ENCODE data around the gene TUBGCP2. TPM values are rescaled to one million over a fixed set of nuclear protein-coding genes. Genes with fewer than 3 reads are reported as not detected.

Gene TUBGCP2
- total RNA-seq, 1 donor from 2014 or later, result 53.2 TPM

GRCh38 chr10:133336118-133336576 is 27.5 kb upstream of the TUBGCP2 start:
- H3K4me1 Mint-ChIP-seq (ENCODE audit: low read depth), result peaks cover 3% of the 10 kb centered on the region
- TF ChIP-seq, protein P1, sequence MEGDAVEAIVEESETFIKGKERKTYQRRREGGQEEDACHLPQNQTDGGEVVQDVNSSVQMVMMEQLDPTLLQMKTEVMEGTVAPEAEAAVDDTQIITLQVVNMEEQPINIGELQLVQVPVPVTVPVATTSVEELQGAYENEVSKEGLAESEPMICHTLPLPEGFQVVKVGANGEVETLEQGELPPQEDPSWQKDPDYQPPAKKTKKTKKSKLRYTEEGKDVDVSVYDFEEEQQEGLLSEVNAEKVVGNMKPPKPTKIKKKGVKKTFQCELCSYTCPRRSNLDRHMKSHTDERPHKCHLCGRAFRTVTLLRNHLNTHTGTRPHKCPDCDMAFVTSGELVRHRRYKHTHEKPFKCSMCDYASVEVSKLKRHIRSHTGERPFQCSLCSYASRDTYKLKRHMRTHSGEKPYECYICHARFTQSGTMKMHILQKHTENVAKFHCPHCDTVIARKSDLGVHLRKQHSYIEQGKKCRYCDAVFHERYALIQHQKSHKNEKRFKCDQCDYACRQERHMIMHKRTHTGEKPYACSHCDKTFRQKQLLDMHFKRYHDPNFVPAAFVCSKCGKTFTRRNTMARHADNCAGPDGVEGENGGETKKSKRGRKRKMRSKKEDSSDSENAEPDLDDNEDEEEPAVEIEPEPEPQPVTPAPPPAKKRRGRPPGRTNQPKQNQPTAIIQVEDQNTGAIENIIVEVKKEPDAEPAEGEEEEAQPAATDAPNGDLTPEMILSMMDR (IDR thresholded peaks at IDR 0.05), result no peak
- no peaks in the 10 kb centered on the region for H3K36me3 Mint-ChIP-seq (ENCODE audit: low read depth)
- peaks cover 22% of the 10 kb centered on the region for H3K27me3 Mint-ChIP-seq (ENCODE audit: low read depth)
- no peak overlapping the region for H3K4me3 Mint-ChIP-seq (ENCODE audit: unreplicated experiment)
- no peak overlapping the region for H3K27ac Mint-ChIP-seq (ENCODE audit: unreplicated experiment)
- peak; percentile 86 for DNase-seq (ENCODE audit: low spot score)
- no peaks in the 10 kb centered on the region for H3K9me3 Mint-ChIP-seq (ENCODE audit: low read depth)

- no peaks in the 10 kb centered on the region for H3K9me3 Mint-ChIP-seq (ENCODE audit: low read depth)
- H3K27ac Mint-ChIP-seq (ENCODE audit: unreplicated experiment), result no peak overlapping the region
- H3K4me1 Mint-ChIP-seq (ENCODE audit: low read depth), result peaks cover 3% of the 10 kb centered on the region
- TF ChIP-seq, protein P1 (IDR thresholded peaks at IDR 0.05), result no peak
- no peaks in the 10 kb centered on the region for H3K36me3 Mint-ChIP-seq (ENCODE audit: low read depth)
- H3K27me3 Mint-ChIP-seq (ENCODE audit: low read depth), result peaks cover 22% of the 10 kb centered on the region
- peak overlapping the region; percentile 70 for H3K4me3 Mint-ChIP-seq (ENCODE audit: unreplicated experiment)
- DNase-seq (ENCODE audit: low spot score), result peak; percentile 86
Observed at GRCh38 chr10:133335246-133336117, 26.8 kb upstream of the TUBGCP2 start.

DNA sequence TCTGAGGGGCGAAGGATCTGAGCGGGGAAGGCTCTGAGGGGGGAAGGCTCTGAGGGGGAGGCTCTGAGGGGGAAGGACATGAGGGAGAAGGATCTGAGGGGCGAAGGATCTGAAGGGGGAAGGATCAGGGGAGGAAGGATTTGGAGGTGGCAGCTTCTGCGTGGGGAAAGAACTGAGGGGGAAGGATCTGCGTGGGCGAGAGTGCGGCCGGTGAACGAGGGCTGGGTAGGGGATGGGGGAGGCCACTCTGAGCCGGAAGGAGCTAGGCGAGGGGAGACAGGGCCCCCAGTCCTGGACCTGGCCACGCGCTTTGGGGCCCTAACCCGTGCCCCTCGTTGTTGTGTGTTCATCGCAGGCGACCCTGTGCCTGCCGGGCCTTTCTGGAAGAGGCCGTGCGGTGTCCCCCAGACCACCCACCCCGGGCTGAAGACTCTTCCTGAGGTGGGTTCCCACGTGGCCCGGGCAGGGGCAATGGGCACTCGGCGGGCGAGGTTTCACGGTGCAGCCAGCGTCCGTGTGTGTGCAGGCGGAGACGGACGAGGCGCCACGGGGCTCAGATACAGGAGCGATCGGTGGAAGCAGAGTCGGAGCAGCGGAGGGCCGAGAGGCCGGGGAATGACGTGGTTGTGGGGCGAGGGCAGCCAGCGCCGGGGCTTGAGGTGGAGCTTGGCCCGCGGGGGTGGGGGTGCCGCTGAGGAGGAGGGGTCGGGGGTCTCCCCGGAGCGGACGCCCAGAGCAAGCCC is 26.0 kb upstream of the TUBGCP2 start:
- Mint-ChIP-seq H3K27me3 (ENCODE audit: low read depth) (peaks cover 22% of the 10 kb centered on the region), H3K4me3 (ENCODE audit: unreplicated experiment) (peak overlapping the region; percentile 70), H3K27ac (ENCODE audit: unreplicated experiment) (no peak overlapping the region), H3K9me3 (ENCODE audit: low read depth) (no peaks in the 10 kb centered on the region), H3K4me1 (ENCODE audit: low read depth) (peaks cover 7% of the 10 kb centered on the region), H3K36me3 (ENCODE audit: low read depth) (no peaks in the 10 kb centered on the region)
- DNase-seq (ENCODE audit: low spot score), result peak; percentile 94
- TF ChIP-seq, protein P1 (IDR thresholded peaks at IDR 0.05), result no peak

- Mint-ChIP-seq H3K4me3 (ENCODE audit: unreplicated experiment) (no peak overlapping the region), H3K4me1 (ENCODE audit: low read depth) (peaks cover 23% of the 10 kb centered on the region), H3K9me3 (ENCODE audit: low read depth) (no peaks in the 10 kb centered on the region), H3K36me3 (ENCODE audit: low read depth) (no peaks in the 10 kb centered on the region), H3K27ac (ENCODE audit: unreplicated experiment) (no peak overlapping the region), H3K27me3 (ENCODE audit: low read depth) (peaks cover 22% of the 10 kb centered on the region)
- TF ChIP-seq, protein P1 (IDR thresholded peaks at IDR 0.05), result no peak
- DNase-seq (ENCODE audit: low spot score), result peak; percentile 77
Observed at GRCh38 chr10:133332936-133333699, 24.4 kb upstream of the TUBGCP2 start.

Measured in chondrocyte (in vitro differentiated cells).